Hepatocyte (in vitro differentiated cells): Measurements from ENCODE around the gene PHKG2. TPM values are rescaled to one million over a fixed set of nuclear protein-coding genes. Genes with fewer than 3 reads are reported as not detected.

Source experiments
- DNase-seq: peaks from one replicate; pipeline ENCODE4 v3.0.0-alpha.2; 2016; ENCODE audit warnings: low spot score
- H2AFZ ChIP-seq: fragments of 200-600 bp; sonication (generic); 2 replicates; pipeline ENCODE4 v1.6.0; 2016; ENCODE audit warnings: antibody characterized with exemption, mild to moderate bottlenecking
- H3K27ac ChIP-seq: fragments of 200-600 bp; sonication (generic); 2 replicates; pipeline ENCODE4 v1.5.1; 2016; ENCODE audit warnings: mild to moderate bottlenecking
- H3K27me3 ChIP-seq: fragments of 200-600 bp; sonication (generic); 2 replicates; pipeline ENCODE4 v1.6.1; 2016
- H3K36me3 ChIP-seq: fragments of 200-600 bp; sonication (generic); replicated peaks from 2 replicates; pipeline ENCODE4 v1.5.1; 2016; ENCODE audit warnings: low read depth; ENCODE audit not compliant: insufficient read depth
- H3K4me1 ChIP-seq: fragments of 200-600 bp; sonication (generic); 2 replicates; pipeline ENCODE4 v1.5.1; 2016; ENCODE audit warnings: mild to moderate bottlenecking, moderate library complexity; ENCODE audit not compliant: insufficient read depth
- H3K4me2 ChIP-seq: fragments of 200-600 bp; sonication (generic); 2 replicates; pipeline ENCODE4 v1.6.0; 2016
- H3K4me3 ChIP-seq: fragments of 200-600 bp; sonication (generic); 2 replicates; pipeline ENCODE4 v1.5.1; 2016; ENCODE audit warnings: mild to moderate bottlenecking
- H3K79me2 ChIP-seq: fragments of 200-600 bp; sonication (generic); 2 replicates; pipeline ENCODE4 v1.6.0; 2017; ENCODE audit warnings: mild to moderate bottlenecking
- H3K9me2 ChIP-seq: fragments of 200-600 bp; sonication (generic); replicated peaks from 2 replicates; pipeline ENCODE4 v1.6.0; 2017; ENCODE audit warnings: mild to moderate bottlenecking; ENCODE audit not compliant: insufficient read depth
- H3K9me3 ChIP-seq: fragments of 200-600 bp; sonication (generic); 2 replicates; pipeline ENCODE4 v1.5.1; 2016; ENCODE audit warnings: low read depth, mild to moderate bottlenecking
- H4K20me1 ChIP-seq: fragments of 200-600 bp; sonication (generic); 2 replicates; pipeline ENCODE4 v1.6.0; 2016; ENCODE audit warnings: mild to moderate bottlenecking; ENCODE audit not compliant: insufficient read depth, poor library complexity, severe bottlenecking
- EZH2 ChIP-seq: fragments of 200-600 bp; sonication (generic); IDR thresholded peaks from 2 replicates; pipeline ENCODE4 v1.6.1; 2016; ENCODE audit warnings: antibody characterized with exemption, mild to moderate bottlenecking, borderline replicate concordance
- EZH2phosphoT487 ChIP-seq: fragments of 200-600 bp; sonication (generic); IDR thresholded peaks from one replicate; pipeline ENCODE4 v1.6.1; 2018; ENCODE audit warnings: antibody characterized with exemption, mild to moderate bottlenecking, low read depth, moderate library complexity; ENCODE audit not compliant: unreplicated experiment, severe bottlenecking
- WGBS: methylation state at CpG from one replicate; pipeline ENCODE4 v1.1.6; 2016; ENCODE audit warnings: low lambda C conversion rate; ENCODE audit errors: missing lambda C conversion rate; 5-methylcytosine and 5-hydroxymethylcytosine counted together
- polyA plus RNA-seq: library from polyadenylated mRNA; unstranded; fragments of >200 nt; fragmentation: Nextera tagmentation; extraction: Ambion mirVana; gene quantifications from 2 replicates; pipeline ENCODE4 v1.2.1, GENCODE V29; 2016
- total RNA-seq: library from RNA; depleted of rRNA; stranded (reverse); fragments of >200 nt; gene quantifications from 2 replicates; pipeline ENCODE4 v1.2.3, GENCODE V29; 2014
- TF ChIP-seq, protein P1 (sequence below): fragments of 200-600 bp; sonication (generic); IDR thresholded peaks from 2 replicates; pipeline ENCODE4 v1.5.1; 2016; ENCODE audit warnings: antibody characterized with exemption, mild to moderate bottlenecking; ENCODE audit not compliant: poor library complexity

PHKG2 gene
- total and polyA plus RNA-seq, 2 experiments from 2014 or later: 28.0 to 39.5 TPM

DNA sequence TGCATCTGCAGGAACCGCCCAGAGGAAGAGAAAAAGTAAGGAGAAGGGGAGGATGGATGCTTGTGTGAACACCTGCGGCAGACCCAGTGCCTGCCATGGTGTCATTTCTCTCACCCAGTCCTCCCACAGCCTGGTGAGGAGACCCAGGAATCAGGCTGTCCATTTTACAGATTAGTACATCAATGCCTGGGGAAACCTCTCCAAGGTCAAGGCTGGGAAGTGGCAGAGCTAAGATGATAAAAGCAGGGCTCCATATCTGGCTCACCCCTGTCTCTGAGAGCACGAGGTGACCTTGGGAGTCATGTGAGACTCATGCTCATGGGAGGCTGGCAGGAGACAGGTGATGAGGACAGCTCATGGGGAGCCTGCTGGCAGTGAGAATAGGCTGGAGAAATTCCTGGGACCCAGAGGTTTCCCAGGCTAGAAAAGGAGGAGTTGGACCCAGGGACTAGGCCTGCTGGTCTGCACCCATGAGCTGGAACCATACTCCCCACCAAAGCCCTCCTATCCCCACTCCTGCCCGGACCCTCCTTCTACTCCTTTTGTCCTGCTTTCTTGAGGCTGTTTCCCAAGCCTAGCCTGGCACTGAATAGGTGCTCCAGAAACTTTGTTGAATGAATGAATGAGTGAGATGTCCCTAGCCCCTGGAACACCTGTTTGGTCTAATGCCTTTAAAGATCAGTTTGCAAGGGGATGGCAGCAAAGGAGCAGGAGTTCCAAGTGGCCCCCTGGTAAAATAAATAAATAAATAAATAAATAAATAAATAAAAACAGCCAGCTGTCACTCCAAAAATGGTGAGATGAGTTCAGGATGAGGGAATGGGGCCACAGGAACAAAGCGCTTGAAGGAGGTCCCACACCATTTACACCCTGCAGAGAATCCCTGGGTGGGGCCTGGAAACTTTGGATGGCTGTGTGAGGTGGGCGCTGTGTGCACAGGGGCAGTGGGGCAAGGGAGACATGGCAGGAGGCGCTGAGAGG lies 37.2 kb downstream of the PHKG2 start:
- H3K79me2 ChIP-seq: peaks cover 47% of the 10 kb centered on the region
- DNase-seq: peak; percentile 32
- peaks cover 20% of the 10 kb centered on the region for H3K4me1 ChIP-seq
- H2AFZ ChIP-seq: no peak overlapping the region
- H3K9me2 ChIP-seq: no peaks in the 10 kb centered on the region
- H3K27ac ChIP-seq: peak overlapping the region; percentile 98
- H3K36me3 ChIP-seq: no peaks in the 10 kb centered on the region
- peaks cover 6% of the 10 kb centered on the region for H4K20me1 ChIP-seq
- H3K27me3 ChIP-seq: no peaks in the 10 kb centered on the region
- H3K4me2 ChIP-seq: peak overlapping the region; percentile 97
- H3K9me3 ChIP-seq: no peaks in the 10 kb centered on the region
- no peak for TF ChIP-seq EZH2phosphoT487
- no peak for TF ChIP-seq EZH2
- TF ChIP-seq, protein P1, sequence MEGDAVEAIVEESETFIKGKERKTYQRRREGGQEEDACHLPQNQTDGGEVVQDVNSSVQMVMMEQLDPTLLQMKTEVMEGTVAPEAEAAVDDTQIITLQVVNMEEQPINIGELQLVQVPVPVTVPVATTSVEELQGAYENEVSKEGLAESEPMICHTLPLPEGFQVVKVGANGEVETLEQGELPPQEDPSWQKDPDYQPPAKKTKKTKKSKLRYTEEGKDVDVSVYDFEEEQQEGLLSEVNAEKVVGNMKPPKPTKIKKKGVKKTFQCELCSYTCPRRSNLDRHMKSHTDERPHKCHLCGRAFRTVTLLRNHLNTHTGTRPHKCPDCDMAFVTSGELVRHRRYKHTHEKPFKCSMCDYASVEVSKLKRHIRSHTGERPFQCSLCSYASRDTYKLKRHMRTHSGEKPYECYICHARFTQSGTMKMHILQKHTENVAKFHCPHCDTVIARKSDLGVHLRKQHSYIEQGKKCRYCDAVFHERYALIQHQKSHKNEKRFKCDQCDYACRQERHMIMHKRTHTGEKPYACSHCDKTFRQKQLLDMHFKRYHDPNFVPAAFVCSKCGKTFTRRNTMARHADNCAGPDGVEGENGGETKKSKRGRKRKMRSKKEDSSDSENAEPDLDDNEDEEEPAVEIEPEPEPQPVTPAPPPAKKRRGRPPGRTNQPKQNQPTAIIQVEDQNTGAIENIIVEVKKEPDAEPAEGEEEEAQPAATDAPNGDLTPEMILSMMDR: no peak
- WGBS: 86% methylated on average over 7 of the region's 7 CpGs
- peak overlapping the region; percentile 95 for H3K4me3 ChIP-seq

DNA sequence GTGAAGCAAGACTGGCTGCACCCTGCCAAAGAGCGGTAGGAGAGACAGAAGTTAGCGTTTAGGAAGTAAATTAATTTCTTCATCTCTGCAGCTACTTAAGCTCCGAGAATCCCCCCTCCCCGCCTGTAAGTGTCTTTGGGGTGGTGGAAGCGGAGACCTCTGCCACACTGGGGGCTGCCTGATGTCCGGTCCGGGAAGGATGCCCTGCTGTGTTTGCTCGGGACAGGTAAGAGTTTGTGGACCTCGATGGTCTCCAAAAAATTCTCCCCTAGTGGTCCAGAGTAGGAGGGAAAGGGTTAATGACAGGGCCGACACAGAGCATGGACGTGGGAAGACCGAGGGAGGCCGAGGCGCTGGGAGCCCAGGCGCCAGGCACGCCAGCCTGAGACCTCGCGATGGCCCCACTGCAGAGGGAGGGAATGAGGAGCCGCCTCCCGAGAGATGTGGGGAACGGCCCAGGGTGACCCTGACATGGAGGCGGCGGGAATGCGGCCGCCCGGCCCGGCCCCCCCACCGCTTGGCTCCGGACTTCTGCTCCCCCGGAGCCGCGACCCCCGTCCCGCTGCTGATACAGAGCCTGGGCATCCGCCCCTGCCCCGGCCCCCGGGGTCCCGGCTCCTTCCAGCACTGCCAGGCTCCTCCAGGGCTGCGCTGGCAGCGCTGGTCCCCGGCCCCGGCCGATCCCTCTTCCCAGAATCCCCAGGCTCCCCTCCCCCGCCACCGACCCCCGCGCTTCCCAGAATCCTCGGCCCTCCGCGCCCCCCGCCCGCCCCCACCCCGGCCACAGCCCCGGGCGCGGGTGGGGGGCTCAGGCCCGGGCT lies 38.1 kb downstream of the PHKG2 start:
- peak overlapping the region; percentile 98 for H3K27ac ChIP-seq
- H3K36me3 ChIP-seq: no peaks in the 10 kb centered on the region
- H4K20me1 ChIP-seq: peaks cover 6% of the 10 kb centered on the region
- H3K79me2 ChIP-seq: peaks cover 46% of the 10 kb centered on the region
- 10% methylated on average over 18 of the region's 57 CpGs for WGBS
- peak; percentile 88 for DNase-seq
- H3K4me2 ChIP-seq: peak overlapping the region; percentile 97
- no peaks in the 10 kb centered on the region for H3K27me3 ChIP-seq
- H3K4me1 ChIP-seq: peaks cover 20% of the 10 kb centered on the region
- H3K4me3 ChIP-seq: peak overlapping the region; percentile 95
- H3K9me2 ChIP-seq: no peaks in the 10 kb centered on the region
- H3K9me3 ChIP-seq: no peaks in the 10 kb centered on the region
- TF ChIP-seq EZH2 (no peak), EZH2phosphoT487 (no peak)
- TF ChIP-seq, protein P1: no peak
- H2AFZ ChIP-seq: peak overlapping the region; percentile 99

DNA sequence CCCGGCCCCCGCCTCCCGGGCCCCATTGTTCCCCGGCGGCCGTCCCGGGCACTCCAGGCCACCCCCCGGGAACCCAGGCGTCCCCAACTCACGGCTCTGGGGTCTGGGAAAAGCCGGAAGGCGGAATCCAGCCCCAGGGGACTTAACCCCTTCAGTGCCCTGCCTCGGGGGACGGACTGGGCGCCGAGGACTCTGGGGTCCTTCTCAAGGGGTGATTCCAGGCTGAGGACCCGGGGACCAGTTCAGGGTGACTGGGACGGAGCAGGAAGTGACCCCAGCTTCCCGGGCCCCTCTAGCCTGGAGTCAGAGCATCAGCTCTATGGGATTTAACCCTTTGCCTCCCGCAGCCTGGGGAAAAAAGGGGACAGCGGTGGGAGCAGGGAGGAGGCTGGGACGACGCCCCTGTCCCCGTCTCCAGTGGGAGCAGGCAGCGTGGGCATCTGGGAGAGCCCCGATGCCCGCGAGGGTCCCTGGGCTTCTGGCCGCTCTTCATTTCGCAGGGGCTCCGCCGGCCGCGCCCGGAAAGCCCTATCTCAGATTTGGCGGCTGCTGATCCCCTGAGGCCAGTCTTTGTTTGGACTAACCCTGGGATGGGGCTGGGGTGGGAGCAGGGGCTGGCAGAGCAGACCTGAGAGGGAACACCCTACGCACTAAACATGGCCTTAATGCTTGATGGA lies 38.8 kb downstream of the PHKG2 start, which contains the start of gene ZNF629:
Gene ZNF629, minus strand, starts transcription at position 270 of the 677 bp plus-strand sequence. CDS start 2,723 bp downstream, outside the sequence.
- no peaks in the 10 kb centered on the region for H3K9me2 ChIP-seq
- peaks cover 40% of the 10 kb centered on the region for H3K79me2 ChIP-seq
- DNase-seq: peak; percentile 87
- no peaks in the 10 kb centered on the region for H3K36me3 ChIP-seq
- H3K27me3 ChIP-seq: no peaks in the 10 kb centered on the region
- peaks cover 20% of the 10 kb centered on the region for H3K4me1 ChIP-seq
- H3K9me3 ChIP-seq: no peaks in the 10 kb centered on the region
- no peak for TF ChIP-seq EZH2
- TF ChIP-seq, protein P1: no peak
- no peak for TF ChIP-seq EZH2phosphoT487
- H2AFZ ChIP-seq: peak within 1 kb of the TSS; percentile 99
- peak within 1 kb of the TSS; percentile 97 for H3K4me2 ChIP-seq
- H3K27ac ChIP-seq: peak within 1 kb of the TSS; percentile 98
- peaks cover 6% of the 10 kb centered on the region for H4K20me1 ChIP-seq
- under 1% methylated on average over 25 of the region's 37 CpGs for WGBS
- peak within 1 kb of the TSS; percentile 95 for H3K4me3 ChIP-seq
